B cell (primary cell): ENCODE measurements around the gene RCVRN. TPM values are rescaled to one million over a fixed set of nuclear protein-coding genes. Genes with fewer than 3 reads are reported as not detected.

ENCODE experiments used
- ATAC-seq: fragments of 200-7000 bp; cut with Tn5 transposase; one replicate; pipeline ENCODE4 v1.10.0; 2021; ENCODE audit warnings: low read depth, mild to moderate bottlenecking, moderate number of reproducible peaks, moderate library complexity
- CTCF ChIA-PET: fragments of 350-600 bp; sonication (Branson Sonifier 250); formaldehyde crosslinking; loops from one replicate; lab custom pipeline; 2021; ENCODE audit warnings: antibody characterized with exemption, inconsistent platforms; lab: Charles Lee
- POLR2A ChIA-PET: fragments of 350-600 bp; sonication (Branson Sonifier 250); formaldehyde crosslinking; loops from one replicate; lab custom pipeline; 2021; ENCODE audit warnings: antibody characterized with exemption; lab: Charles Lee
- DNase-seq: peaks from one replicate; pipeline ENCODE4 v3.0.0; 2013
- H2AFZ ChIP-seq: 2 replicates; pipeline ENCODE4 v1.6.1; 2012; ENCODE audit warnings: mild to moderate bottlenecking, low read depth, low read length; ENCODE audit not compliant: insufficient read depth, poor library complexity, severe bottlenecking
- H3K27ac ChIP-seq, 2 donors: 1 replicate in 1 of 2; 2 replicates in 1 of 2; pipeline ENCODE4 v1.5.1; 2012 to 2013; ENCODE audit warnings: low read length in 2 of 2, mild to moderate bottlenecking in 2 of 2, moderate library complexity in 1 of 2
- H3K27me3 ChIP-seq, 4 experiments: fragments of 200-600 bp in 1 of 4; sonication (generic) in 1 of 4; replicated peaks in 1 of 4; 1 replicate in 2 of 4; 2 replicates in 2 of 4; pipeline versions ENCODE4 v1.6.1 to v1.7.0; 2013 to 2016; ENCODE audit warnings: low read length in 3 of 4, mild to moderate bottlenecking in 2 of 4, mixed read lengths in 1 of 4, moderate library complexity in 1 of 4; ENCODE audit not compliant: insufficient read depth in 4 of 4, control insufficient read depth in 3 of 4; ENCODE audit errors: control extremely low read depth in 1 of 4
- H3K36me3 ChIP-seq, 2 experiments: replicated peaks in 1 of 2; 1 replicate in 1 of 2; 2 replicates in 1 of 2; pipeline versions ENCODE4 v1.6.1 to v1.7.1; 2013; ENCODE audit warnings: low read length in 1 of 2; ENCODE audit not compliant: insufficient read depth in 2 of 2, control insufficient read depth in 1 of 2; ENCODE audit errors: control extremely low read depth in 1 of 2, extremely low read depth in 1 of 2
- H3K4me1 ChIP-seq, 2 donors: fragments of 200-600 bp in 1 of 2; sonication (generic) in 1 of 2; 1 replicate in 1 of 2; 2 replicates in 1 of 2; pipeline versions ENCODE4 v1.5.1 to v1.6.1; 2013 to 2017; ENCODE audit warnings: low read length in 2 of 2; ENCODE audit not compliant: control insufficient read depth in 2 of 2, insufficient read depth in 2 of 2
- H3K4me2 ChIP-seq: replicated peaks from 2 replicates; pipeline ENCODE3; 2012; ENCODE audit warnings: mild to moderate bottlenecking, low read depth, low read length; ENCODE audit not compliant: poor library complexity, severe bottlenecking
- H3K4me3 ChIP-seq, 5 experiments: fragments of 200-600 bp in 1 of 5; sonication (generic) in 1 of 5; 1 replicate in 3 of 5; 2 replicates in 2 of 5; pipeline versions ENCODE4 v1.5.1 to v1.7.0; 2011 to 2016; ENCODE audit warnings: low read length in 4 of 5, mild to moderate bottlenecking in 4 of 5, low read depth in 2 of 5, control low read depth in 1 of 5, moderate library complexity in 1 of 5; ENCODE audit not compliant: insufficient read depth in 1 of 5; ENCODE audit errors: control extremely low read depth in 1 of 5, extremely low read depth in 1 of 5
- H3K79me2 ChIP-seq: fragments of 200-600 bp; sonication (generic); one replicate; pipeline ENCODE4 v1.6.0; 2016; ENCODE audit warnings: low read length; ENCODE audit not compliant: control insufficient read depth, insufficient read depth
- H3K9ac ChIP-seq: fragments of 200-600 bp; sonication (generic); 2 replicates; pipeline ENCODE4 v1.6.1; 2017; ENCODE audit warnings: mild to moderate bottlenecking, low read length, moderate library complexity
- H3K9me3 ChIP-seq, 3 donors: one replicate each; pipeline versions ENCODE4 v1.6.1 to v1.7.1; 2013; ENCODE audit warnings: low read length in 2 of 3; ENCODE audit not compliant: control insufficient read depth in 2 of 3, insufficient read depth in 1 of 3; ENCODE audit errors: control extremely low read depth in 1 of 3
- H4K20me1 ChIP-seq: 2 replicates; pipeline ENCODE4 v1.6.0; 2012; ENCODE audit warnings: mild to moderate bottlenecking, low read length; ENCODE audit not compliant: insufficient read depth, control insufficient read depth, poor library complexity, severe bottlenecking
- H3K27ac Mint-ChIP-seq: one replicate; pipeline ENCODE4 v1.8.0; 2021; ENCODE audit warnings: mixed read lengths
- H3K27me3 Mint-ChIP-seq: one replicate; pipeline ENCODE4 v1.8.0; 2021; ENCODE audit warnings: mixed read lengths
- H3K4me1 Mint-ChIP-seq: one replicate; pipeline ENCODE4 v1.8.0; 2021; ENCODE audit warnings: mixed read lengths
- H3K4me3 Mint-ChIP-seq: one replicate; pipeline ENCODE4 v1.8.0; 2021; ENCODE audit warnings: mixed read lengths
- H3K9me3 Mint-ChIP-seq: one replicate; pipeline ENCODE4 v1.8.0; 2022; ENCODE audit warnings: mixed read lengths; ENCODE audit not compliant: insufficient read depth
- EZH2 ChIP-seq: IDR thresholded peaks from 2 replicates; pipeline ENCODE4 v1.6.1; 2012; ENCODE audit warnings: borderline replicate concordance, low read depth, mild to moderate bottlenecking, moderate library complexity, low read length; ENCODE audit not compliant: insufficient read depth, poor library complexity, severe bottlenecking
- WGBS: methylation state at CpG from one replicate; pipeline ENCODE4 v1.1.5; 2013; ENCODE audit warnings: missing lambda C conversion rate; ENCODE audit not compliant: insufficient coverage; 5-methylcytosine and 5-hydroxymethylcytosine counted together
- intact Hi-C: fragments of 100-400 bp; cut with micrococcal nuclease; formaldehyde crosslinking; loops from one replicate; pipeline ENCODE4 v1.10.0; 2022
- polyA plus RNA-seq: library from polyadenylated mRNA; depleted of rRNA; stranded (reverse); fragments of >200 nt; gene quantifications from 2 replicates; pipeline ENCODE4 v1.2.3, GENCODE V29; 2012
- total RNA-seq, 2 donors: library from RNA; stranded (reverse); fragments of 120-200 nt in 1 of 2; gene quantifications; 1 replicate in 1 of 2; 2 replicates in 1 of 2; pipeline versions ENCODE4 v1.2.3 to v1.2.4, GENCODE V29; 2013 to 2022
- TF ChIP-seq, protein P1 (sequence below): fragments of 200-600 bp; IDR thresholded peaks from one replicate; pipeline ENCODE4 v1.8.0; 2022; ENCODE audit warnings: antibody characterized with exemption, mild to moderate bottlenecking

The RCVRN gene
- total and polyA plus RNA-seq, 2 donors (not counting 1 experiment from before 2014, with no cell fraction given), result 0.16 TPM; not detected in 1

DNA sequence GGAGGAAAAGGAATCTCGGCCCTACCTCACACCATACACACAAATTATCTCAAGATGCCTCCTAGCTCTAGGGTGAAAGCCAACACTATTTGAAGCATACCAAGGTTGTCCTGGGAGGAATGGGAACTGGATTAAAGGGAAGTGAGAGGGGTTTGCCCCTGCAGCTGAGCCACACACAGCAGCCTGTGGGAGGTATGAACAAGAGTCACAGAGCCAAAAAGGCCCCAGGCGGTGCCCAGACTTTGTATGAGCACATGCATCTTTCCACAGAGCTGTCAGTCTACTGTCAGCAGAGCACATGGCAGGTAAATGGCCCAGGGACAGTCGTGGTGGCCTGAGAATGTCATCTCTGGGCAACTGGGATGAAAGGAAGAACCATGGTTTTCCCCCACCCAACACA, 31.0 kb upstream of the RCVRN start:
- Histone ChIP-seq H3K4me3 (no peak overlapping the region), H3K4me1 (no peaks in the 10 kb centered on the region), H3K79me2 (no peaks in the 10 kb centered on the region), H3K9ac (no peak overlapping the region), H3K9me3 (peaks cover 0 to 13% (median 0%) of the 10 kb centered on the region in 3 donors), H3K4me2 (no peak overlapping the region), H4K20me1 (no peaks in the 10 kb centered on the region), H3K27ac (no peak overlapping the region), H2AFZ (no peak overlapping the region), H3K36me3 (no peaks in the 10 kb centered on the region), H3K27me3 (no peaks in the 10 kb centered on the region)
- DNase-seq, result no peak
- no peak for ATAC-seq
- no peak overlapping the region for H3K27ac Mint-ChIP-seq
- TF ChIP-seq EZH2, result no peak
- TF ChIP-seq, protein P1, sequence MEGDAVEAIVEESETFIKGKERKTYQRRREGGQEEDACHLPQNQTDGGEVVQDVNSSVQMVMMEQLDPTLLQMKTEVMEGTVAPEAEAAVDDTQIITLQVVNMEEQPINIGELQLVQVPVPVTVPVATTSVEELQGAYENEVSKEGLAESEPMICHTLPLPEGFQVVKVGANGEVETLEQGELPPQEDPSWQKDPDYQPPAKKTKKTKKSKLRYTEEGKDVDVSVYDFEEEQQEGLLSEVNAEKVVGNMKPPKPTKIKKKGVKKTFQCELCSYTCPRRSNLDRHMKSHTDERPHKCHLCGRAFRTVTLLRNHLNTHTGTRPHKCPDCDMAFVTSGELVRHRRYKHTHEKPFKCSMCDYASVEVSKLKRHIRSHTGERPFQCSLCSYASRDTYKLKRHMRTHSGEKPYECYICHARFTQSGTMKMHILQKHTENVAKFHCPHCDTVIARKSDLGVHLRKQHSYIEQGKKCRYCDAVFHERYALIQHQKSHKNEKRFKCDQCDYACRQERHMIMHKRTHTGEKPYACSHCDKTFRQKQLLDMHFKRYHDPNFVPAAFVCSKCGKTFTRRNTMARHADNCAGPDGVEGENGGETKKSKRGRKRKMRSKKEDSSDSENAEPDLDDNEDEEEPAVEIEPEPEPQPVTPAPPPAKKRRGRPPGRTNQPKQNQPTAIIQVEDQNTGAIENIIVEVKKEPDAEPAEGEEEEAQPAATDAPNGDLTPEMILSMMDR, result no peak
- ChIA-PET POLR2A (no interaction called here), CTCF (interaction anchor here (1.2 to 2.1 kb wide), 3 partner anchors 9 to 681 kb away, joined by 4 to 12 read pairs (median 4); no protein-coding TSS in a partner anchor)
- H3K4me1 Mint-ChIP-seq, result no peaks in the 10 kb centered on the region
- H3K9me3 Mint-ChIP-seq, result no peaks in the 10 kb centered on the region
- H3K27me3 Mint-ChIP-seq, result no peaks in the 10 kb centered on the region
- H3K4me3 Mint-ChIP-seq, result no peak overlapping the region
- intact Hi-C loops, result no loop called here
- 61% methylated on average over 2 of the region's 3 CpGs for WGBS

DNA sequence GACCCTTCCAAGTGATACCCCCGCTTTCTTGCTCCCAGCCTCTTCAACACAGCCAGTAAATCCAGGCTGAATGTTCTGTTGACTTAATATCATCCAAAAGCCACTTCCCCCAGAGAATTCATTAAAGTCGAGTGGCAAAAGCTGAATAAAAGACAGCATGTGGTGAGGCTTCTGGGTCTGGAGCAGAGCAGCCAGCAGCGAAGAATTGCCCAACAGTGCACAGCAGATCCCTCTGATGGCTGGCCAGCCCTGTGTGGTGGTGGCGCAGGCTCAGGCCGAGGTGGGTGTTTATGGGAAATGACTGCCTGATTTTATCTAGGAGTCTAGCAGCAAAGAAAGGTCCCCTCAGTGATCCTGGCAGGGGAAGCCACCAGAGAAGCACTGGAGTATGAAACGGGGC, 30.3 kb upstream of the RCVRN start:
- H3K9me3 ChIP-seq, result peaks cover 0 to 13% (median 0%) of the 10 kb centered on the region in 3 donors
- DNase-seq (no peak), ATAC-seq (no peak)
- WGBS, result 88% methylated on average over 6 of the region's 6 CpGs
- no peak overlapping the region for H3K9ac ChIP-seq
- POLR2A ChIA-PET, result no interaction called here
- no peaks in the 10 kb centered on the region for H3K79me2 ChIP-seq
- Mint-ChIP-seq H3K9me3 (no peaks in the 10 kb centered on the region), H3K4me3 (no peak overlapping the region), H3K27ac (no peak overlapping the region), H3K27me3 (no peaks in the 10 kb centered on the region), H3K4me1 (no peaks in the 10 kb centered on the region)
- H2AFZ ChIP-seq, result no peak overlapping the region
- CTCF ChIA-PET, result interaction anchor here (0.5 to 2.1 kb wide), 4 partner anchors 8 to 684 kb away, joined by 3 to 12 read pairs (median 4); no protein-coding TSS in a partner anchor
- no peaks in the 10 kb centered on the region for H3K4me1 ChIP-seq
- no peaks in the 10 kb centered on the region for H3K27me3 ChIP-seq
- H3K36me3 ChIP-seq, result no peaks in the 10 kb centered on the region
- H3K27ac ChIP-seq, result no peak overlapping the region
- intact Hi-C loops, result no loop called here
- H3K4me3 ChIP-seq, result no peak overlapping the region
- H3K4me2 ChIP-seq, result no peak overlapping the region
- no peaks in the 10 kb centered on the region for H4K20me1 ChIP-seq
- TF ChIP-seq EZH2, result no peak
- TF ChIP-seq, protein P1, result no peak
